ENCODE measurements around the gene TTI1. TPM values are rescaled to one million over a fixed set of nuclear protein-coding genes. Genes with fewer than 3 reads are reported as not detected.
A peak's percentile ranks its signal among the peaks of the same experiment; 100 is the strongest.

The TTI1 gene
- total and polyA plus RNA-seq, 2 of the 13 experiments (the other 11 are each of a cell fraction or from before 2014, with no cell fraction given), result 22.9 to 39.8 TPM

DNA sequence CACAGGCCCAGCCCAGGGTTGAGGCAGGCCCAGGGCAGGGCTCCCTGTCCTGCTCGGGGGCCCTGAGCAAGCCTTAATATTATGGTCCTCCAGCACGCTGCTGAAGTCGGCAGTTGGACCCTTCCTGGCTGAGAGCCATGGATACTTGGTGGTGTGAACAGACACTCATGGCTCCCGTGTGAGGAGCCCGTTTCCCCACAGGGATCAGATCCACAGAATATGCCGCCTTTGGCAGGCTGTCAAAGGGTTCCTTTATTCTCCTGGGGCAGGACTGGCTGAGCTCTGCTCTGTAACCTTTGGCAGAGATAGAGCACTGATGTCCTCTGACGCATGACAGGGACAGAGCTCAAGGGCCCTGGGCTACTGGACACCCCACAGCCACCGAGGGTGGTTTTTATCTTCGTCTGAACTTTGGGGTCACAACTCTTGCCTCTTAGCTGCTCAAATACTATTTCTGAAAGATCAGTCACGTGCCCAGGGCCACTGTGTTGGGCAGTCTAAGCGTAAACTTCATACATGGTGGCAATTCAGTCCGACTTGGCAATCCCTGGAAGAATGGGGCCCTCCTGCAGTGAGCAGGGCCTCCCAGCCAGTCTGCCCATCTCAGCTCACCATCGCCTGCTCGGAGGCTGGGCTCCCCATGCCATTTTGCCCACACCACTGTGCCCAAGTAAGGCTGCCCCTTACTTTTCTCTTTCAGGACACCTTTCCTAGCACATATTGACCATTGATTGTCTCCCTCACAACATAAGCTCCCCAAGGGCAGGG is 49.1 kb downstream of the TTI1 start (continued):
- TF ChIP-seq, protein P1, sequence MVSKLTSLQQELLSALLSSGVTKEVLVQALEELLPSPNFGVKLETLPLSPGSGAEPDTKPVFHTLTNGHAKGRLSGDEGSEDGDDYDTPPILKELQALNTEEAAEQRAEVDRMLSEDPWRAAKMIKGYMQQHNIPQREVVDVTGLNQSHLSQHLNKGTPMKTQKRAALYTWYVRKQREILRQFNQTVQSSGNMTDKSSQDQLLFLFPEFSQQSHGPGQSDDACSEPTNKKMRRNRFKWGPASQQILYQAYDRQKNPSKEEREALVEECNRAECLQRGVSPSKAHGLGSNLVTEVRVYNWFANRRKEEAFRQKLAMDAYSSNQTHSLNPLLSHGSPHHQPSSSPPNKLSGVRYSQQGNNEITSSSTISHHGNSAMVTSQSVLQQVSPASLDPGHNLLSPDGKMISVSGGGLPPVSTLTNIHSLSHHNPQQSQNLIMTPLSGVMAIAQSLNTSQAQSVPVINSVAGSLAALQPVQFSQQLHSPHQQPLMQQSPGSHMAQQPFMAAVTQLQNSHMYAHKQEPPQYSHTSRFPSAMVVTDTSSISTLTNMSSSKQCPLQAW (CRISPR knock-in tag; IDR thresholded peaks at IDR 0.05), result 0 out of 2 replicates have a peak, but pooled peaks have one; percentile 42
- TF ChIP-seq ZNF879 (CRISPR knock-in tag; IDR thresholded peaks at IDR 0.05) (no peak), NR2F1 (CRISPR knock-in tag; IDR thresholded peaks at IDR 0.05) (0 out of 4 replicates have a peak, but pooled peaks of 1 of the 2 experiments have one; percentile 28), NONO (IDR thresholded peaks at IDR 0.05) (no peak), NONO (CRISPR knock-in tag; conservative IDR thresholded peaks at IDR 0.05) (no peak; the same call in 1 of the 2 replicates), PPARG (CRISPR knock-in tag; conservative IDR thresholded peaks at IDR 0.05) (peak; percentile 99), RORA (CRISPR knock-in tag; IDR thresholded peaks at IDR 0.05) (no peak), PITX1 (CRISPR knock-in tag; IDR thresholded peaks at IDR 0.05) (peak; percentile 38; the same call in 1 of the 2 replicates), MAFF (IDR thresholded peaks at IDR 0.05; ENCODE audit: low read depth, low read length) (no peak; the same call in 1 of the 2 replicates), SOX5 (CRISPR knock-in tag; IDR thresholded peaks at IDR 0.05; ENCODE audit: borderline replicate concordance) (peak; percentile 67; the same call in 1 of the 2 replicates), SP1 (IDR thresholded peaks at IDR 0.05) (no peak), SP1 (CRISPR knock-in tag; IDR thresholded peaks at IDR 0.05) (no peak), ZNF24 (IDR thresholded peaks at IDR 0.05) (no peak), ZNF101 (CRISPR knock-in tag; IDR thresholded peaks at IDR 0.05; ENCODE audit: borderline replicate concordance, low read depth) (no peak), GRHL1 (CRISPR knock-in tag; conservative IDR thresholded peaks at IDR 0.05) (no peak)
- TF ChIP-seq, protein P2, sequence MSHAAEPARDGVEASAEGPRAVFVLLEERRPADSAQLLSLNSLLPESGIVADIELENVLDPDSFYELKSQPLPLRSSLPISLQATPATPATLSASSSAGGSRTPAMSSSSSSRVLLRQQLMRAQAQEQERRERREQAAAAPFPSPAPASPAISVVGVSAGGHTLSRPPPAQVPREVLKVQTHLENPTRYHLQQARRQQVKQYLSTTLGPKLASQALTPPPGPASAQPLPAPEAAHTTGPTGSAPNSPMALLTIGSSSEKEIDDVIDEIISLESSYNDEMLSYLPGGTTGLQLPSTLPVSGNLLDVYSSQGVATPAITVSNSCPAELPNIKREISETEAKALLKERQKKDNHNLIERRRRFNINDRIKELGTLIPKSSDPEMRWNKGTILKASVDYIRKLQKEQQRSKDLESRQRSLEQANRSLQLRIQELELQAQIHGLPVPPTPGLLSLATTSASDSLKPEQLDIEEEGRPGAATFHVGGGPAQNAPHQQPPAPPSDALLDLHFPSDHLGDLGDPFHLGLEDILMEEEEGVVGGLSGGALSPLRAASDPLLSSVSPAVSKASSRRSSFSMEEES (CRISPR knock-in tag; IDR thresholded peaks at IDR 0.05), result 0 out of 2 replicates have a peak, but pooled peaks have one; percentile 1
- TF ChIP-seq, protein P3, sequence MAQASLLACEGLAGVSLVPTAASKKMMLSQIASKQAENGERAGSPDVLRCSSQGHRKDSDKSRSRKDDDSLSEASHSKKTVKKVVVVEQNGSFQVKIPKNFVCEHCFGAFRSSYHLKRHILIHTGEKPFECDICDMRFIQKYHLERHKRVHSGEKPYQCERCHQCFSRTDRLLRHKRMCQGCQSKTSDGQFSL (CRISPR knock-in tag; IDR thresholded peaks at IDR 0.05), result no peak
- TF ChIP-seq, protein P4, sequence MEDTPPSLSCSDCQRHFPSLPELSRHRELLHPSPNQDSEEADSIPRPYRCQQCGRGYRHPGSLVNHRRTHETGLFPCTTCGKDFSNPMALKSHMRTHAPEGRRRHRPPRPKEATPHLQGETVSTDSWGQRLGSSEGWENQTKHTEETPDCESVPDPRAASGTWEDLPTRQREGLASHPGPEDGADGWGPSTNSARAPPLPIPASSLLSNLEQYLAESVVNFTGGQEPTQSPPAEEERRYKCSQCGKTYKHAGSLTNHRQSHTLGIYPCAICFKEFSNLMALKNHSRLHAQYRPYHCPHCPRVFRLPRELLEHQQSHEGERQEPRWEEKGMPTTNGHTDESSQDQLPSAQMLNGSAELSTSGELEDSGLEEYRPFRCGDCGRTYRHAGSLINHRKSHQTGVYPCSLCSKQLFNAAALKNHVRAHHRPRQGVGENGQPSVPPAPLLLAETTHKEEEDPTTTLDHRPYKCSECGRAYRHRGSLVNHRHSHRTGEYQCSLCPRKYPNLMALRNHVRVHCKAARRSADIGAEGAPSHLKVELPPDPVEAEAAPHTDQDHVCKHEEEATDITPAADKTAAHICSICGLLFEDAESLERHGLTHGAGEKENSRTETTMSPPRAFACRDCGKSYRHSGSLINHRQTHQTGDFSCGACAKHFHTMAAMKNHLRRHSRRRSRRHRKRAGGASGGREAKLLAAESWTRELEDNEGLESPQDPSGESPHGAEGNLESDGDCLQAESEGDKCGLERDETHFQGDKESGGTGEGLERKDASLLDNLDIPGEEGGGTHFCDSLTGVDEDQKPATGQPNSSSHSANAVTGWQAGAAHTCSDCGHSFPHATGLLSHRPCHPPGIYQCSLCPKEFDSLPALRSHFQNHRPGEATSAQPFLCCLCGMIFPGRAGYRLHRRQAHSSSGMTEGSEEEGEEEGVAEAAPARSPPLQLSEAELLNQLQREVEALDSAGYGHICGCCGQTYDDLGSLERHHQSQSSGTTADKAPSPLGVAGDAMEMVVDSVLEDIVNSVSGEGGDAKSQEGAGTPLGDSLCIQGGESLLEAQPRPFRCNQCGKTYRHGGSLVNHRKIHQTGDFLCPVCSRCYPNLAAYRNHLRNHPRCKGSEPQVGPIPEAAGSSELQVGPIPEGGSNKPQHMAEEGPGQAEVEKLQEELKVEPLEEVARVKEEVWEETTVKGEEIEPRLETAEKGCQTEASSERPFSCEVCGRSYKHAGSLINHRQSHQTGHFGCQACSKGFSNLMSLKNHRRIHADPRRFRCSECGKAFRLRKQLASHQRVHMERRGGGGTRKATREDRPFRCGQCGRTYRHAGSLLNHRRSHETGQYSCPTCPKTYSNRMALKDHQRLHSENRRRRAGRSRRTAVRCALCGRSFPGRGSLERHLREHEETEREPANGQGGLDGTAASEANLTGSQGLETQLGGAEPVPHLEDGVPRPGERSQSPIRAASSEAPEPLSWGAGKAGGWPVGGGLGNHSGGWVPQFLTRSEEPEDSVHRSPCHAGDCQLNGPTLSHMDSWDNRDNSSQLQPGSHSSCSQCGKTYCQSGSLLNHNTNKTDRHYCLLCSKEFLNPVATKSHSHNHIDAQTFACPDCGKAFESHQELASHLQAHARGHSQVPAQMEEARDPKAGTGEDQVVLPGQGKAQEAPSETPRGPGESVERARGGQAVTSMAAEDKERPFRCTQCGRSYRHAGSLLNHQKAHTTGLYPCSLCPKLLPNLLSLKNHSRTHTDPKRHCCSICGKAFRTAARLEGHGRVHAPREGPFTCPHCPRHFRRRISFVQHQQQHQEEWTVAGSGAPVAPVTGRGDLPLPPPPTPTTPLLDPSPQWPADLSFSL (CRISPR knock-in tag; IDR thresholded peaks at IDR 0.05), result no peak

Data from HepG2 (cell line).